ENCODE data around the gene SPATA24. TPM values are rescaled to one million over a fixed set of nuclear protein-coding genes. Genes with fewer than 3 reads are reported as not detected.

Gene SPATA24
- total RNA-seq, 1 experiment from 2014 or later = 12.8 TPM

- in situ Hi-C loops (cut with HindIII; ENCODE audit: low pct_unique_long_range_greater_than_20kb, low sequenced_read_pairs) = loop anchor here (25.0 kb wide), 1 partner anchor 109 kb away; no protein-coding TSS in a partner anchor
Measured at GRCh38 chr5:139403418-139403786, 487 bp downstream of the SPATA24 start.

GRCh38 chr5:139402561-139403158 lies 1.2 kb downstream of the SPATA24 start:
- DNase-seq (ENCODE audit: low read depth) = no peak

More at GRCh38 chr5:139403418-139403786, 487 bp downstream of the SPATA24 start:
- DNase-seq (ENCODE audit: low read depth) = no peak

GRCh38 chr5:139401546-139401945 lies 2.3 kb downstream of the SPATA24 start:
- DNase-seq (ENCODE audit: low read depth) = no peak
- in situ Hi-C loops (cut with HindIII; ENCODE audit: low pct_unique_long_range_greater_than_20kb, low sequenced_read_pairs) = loop anchor here (25.0 kb wide), 1 partner anchor 111 kb away; no protein-coding TSS in a partner anchor

More at GRCh38 chr5:139402561-139403158, 1.2 kb downstream of the SPATA24 start:
- in situ Hi-C loops (cut with HindIII; ENCODE audit: low pct_unique_long_range_greater_than_20kb, low sequenced_read_pairs) = loop anchor here (25.0 kb wide), 1 partner anchor 110 kb away; no protein-coding TSS in a partner anchor

DNA sequence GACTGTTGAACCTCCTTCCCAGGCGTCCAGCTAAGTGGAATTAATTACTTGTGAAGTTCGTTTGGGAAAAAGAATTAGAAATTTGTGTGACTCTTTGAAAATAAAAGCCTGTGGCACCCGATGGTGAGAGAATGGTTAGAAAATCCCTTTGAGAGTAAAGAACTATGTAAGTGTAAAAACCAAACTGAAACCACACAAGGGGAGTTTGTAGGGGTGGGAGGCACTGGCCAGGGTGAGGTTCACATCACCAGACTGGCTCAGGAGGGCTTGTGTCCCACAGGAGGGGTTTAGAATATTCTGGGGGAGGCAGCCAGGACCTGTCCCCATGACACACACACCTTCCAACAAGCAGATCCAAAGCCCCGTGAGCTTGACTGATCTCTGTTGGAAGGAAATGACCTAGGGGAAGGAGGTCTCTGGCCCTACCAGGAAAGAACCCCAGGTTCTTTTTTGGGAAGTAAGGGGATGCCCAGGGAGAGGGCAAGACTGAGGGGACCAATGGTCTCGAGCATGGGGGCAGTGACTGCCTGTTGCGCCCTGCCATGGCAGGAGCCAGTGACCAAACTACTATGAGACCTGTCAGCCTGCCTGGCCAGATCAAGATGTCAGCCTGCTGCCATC lies 4.3 kb downstream of the SPATA24 start:
- in situ Hi-C loops (cut with HindIII; ENCODE audit: low pct_unique_long_range_greater_than_20kb, low sequenced_read_pairs) = loop anchor here (25.0 kb wide), 1 partner anchor 113 kb away; no protein-coding TSS in a partner anchor
- DNase-seq (ENCODE audit: low read depth) = no peak

DNA sequence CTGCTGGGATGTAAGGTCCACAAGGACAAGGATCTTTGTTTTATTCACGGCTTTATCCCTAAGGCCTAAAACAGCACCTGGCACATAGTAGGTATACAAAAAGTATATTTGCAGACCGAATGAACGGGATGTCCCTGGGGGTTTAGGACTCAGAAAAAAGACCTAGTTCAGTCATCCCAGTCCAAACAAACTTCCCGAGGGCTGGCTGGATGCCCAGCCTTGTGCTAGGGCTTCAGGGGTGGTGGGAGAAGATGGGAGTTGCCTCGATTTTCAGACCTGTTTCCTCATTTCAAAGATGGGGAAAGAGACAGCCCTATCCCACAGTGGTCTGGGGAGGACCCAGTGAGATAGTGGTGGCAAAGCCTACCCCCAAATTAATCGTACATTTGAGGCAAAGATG lies 6.0 kb downstream of the SPATA24 start:
- in situ Hi-C loops (cut with HindIII; ENCODE audit: low pct_unique_long_range_greater_than_20kb, low sequenced_read_pairs) = no loop called here
- no peak for DNase-seq (ENCODE audit: low read depth)

DNA sequence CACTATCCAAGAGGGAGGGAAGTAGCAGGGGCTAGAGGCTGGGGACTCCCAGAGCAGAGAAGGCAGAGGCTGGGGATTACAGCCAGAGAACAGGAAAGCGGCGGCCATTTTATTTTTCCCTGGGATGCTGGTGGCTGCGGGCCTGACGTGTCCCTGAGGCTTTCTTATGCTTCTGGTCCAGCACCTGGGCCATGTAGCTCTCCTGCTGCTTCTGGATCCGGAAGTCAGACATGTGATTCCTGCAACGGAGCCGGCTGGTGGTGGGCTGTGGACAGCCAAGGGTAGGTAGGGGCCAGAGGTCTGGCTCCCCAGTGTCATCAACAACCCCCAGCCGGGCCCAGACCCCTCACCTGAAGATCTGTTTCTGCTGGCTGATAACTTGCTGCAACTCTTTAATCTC lies 7.2 kb downstream of the SPATA24 start:
- no peak for DNase-seq (ENCODE audit: low read depth)
- in situ Hi-C loops (cut with HindIII; ENCODE audit: low pct_unique_long_range_greater_than_20kb, low sequenced_read_pairs) = no loop called here

GRCh38 chr5:139395844-139396640 lies 7.8 kb downstream of the SPATA24 start:
- in situ Hi-C loops (cut with HindIII; ENCODE audit: low pct_unique_long_range_greater_than_20kb, low sequenced_read_pairs) = no loop called here
- no peak for DNase-seq (ENCODE audit: low read depth)

DNA sequence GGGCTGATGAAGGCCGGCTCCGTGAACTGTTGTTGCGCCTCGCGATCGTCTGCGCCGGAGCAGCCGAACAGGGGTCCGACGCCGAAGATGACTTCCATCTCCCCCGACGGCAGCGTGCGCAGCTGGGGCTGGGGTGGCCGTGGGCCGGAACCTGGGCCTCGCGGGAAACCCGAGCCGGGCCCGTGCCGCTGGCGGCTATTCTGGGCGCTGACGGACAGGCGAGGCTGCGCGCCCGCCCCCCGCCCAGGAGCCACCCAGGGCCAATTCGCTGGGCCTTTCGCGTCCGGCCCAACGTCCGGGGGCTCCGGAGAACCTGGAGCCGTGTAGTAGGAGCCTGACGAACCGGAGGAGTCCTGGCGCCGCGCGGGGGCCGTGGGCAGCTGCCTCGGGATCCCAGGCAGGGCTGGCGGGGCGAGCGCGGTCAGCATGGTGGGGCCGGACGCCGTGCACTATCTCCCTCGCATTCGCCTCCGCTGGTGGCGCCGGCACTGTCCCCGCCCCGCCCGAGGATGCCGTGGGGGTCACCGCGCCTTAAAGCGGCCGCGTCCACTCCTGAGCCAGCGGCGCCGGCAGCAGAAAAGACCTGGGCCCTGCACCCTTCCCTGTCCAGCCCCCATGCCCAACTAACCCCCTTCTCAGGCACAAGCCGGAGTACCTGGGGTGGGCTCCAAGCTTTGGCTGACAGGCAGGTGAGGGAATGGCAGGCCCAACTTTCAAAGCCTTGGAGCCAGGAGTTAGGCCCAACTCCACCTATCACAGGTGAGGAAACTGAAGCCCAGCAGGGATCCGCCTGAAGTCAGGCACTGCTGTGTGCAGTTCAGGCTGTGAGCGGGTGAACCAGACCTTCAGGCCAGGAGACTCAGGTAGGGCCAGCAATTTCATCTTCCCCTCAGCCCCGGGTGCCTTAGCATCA lies 9.0 kb downstream of the SPATA24 start, which contains the start of gene PROB1:
PROB1 (minus strand) TSS at position 451 of the 913 bp plus-strand sequence; CDS start at position 428, 23 bp downstream.
- in situ Hi-C loops (cut with HindIII; ENCODE audit: low pct_unique_long_range_greater_than_20kb, low sequenced_read_pairs) = no loop called here
- DNase-seq (ENCODE audit: low read depth) = no peak

DNA sequence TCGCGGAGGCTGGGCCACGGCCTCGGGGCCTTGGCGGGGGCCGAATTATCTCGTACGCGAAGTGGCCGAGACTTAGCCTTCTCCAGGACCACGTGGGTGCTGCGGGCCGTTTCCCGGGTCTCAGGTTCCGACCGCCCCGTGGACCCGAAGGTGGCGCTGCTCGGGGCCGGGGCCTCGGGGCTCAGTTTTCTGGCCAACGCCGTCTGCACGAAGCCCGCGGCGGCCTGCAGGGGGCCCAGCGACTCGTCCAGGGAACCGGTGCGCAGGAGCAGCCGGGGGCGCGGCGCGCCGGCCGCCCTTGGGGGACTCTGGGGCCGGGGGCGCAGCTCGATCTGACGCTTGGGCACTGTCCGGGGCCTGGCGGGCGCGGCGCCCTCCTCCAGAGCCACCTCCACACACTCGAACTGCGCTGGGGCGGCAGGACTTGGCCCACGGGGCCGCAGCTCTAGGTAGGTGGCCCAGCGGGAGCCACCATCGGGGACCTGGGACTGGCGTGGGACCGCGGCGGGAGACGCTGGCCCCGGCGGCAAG lies 9.7 kb downstream of the SPATA24 start:
- in situ Hi-C loops (cut with HindIII; ENCODE audit: low pct_unique_long_range_greater_than_20kb, low sequenced_read_pairs) = no loop called here
- no peak for DNase-seq (ENCODE audit: low read depth)

- in situ Hi-C loops (cut with HindIII; ENCODE audit: low pct_unique_long_range_greater_than_20kb, low sequenced_read_pairs) = no loop called here
- no peak for DNase-seq (ENCODE audit: low read depth)
Measured at GRCh38 chr5:139393497-139394122, 10.3 kb downstream of the SPATA24 start.

DNA sequence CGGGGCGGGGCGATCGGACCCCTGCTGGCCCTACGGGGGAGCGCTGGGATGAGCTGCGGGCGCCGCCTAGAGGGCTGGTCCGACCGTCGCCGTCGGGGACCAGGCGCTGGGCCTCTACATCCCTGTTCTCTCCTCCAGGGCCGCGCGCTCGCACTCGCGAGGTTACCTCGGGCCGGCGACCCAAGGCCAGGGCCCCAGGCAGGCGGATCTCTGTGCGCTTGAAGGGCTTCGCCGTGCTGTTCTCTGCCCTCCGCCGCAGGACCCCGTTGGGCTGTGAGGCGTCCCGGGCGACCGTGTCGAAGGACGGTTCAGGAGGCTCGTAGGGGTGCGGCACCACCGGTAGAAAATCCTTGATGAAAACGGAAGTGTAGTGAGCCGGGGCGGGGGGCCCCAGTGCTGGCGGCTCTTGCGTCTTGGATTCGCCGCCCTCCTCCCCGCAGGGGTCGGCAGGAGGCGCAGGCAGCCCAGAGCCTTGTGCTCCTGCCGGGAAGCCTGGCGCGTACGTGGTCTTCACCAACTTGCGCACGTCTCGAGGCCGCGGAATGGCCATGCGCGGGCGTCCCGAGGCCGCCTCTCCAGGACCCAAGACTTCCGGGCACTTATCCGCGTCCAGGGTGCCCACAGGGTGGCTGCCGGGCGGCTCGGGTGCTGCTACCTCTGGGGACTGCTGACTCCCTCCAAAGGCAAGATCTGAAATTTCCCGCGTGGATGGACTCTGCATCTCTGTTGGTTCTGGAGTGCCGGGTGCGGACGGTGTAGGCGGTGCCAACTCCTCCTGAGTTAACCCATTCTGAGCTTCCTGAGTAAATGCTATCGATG lies 11.0 kb downstream of the SPATA24 start:
- in situ Hi-C loops (cut with HindIII; ENCODE audit: low pct_unique_long_range_greater_than_20kb, low sequenced_read_pairs) = no loop called here
- no peak for DNase-seq (ENCODE audit: low read depth)

- DNase-seq (ENCODE audit: low read depth) = no peak
- in situ Hi-C loops (cut with HindIII; ENCODE audit: low pct_unique_long_range_greater_than_20kb, low sequenced_read_pairs) = no loop called here
Measured at GRCh38 chr5:139392324-139392677, 11.6 kb downstream of the SPATA24 start.

GRCh38 chr5:139391570-139392323 lies 12.1 kb downstream of the SPATA24 start:
- no peak for DNase-seq (ENCODE audit: low read depth)
- in situ Hi-C loops (cut with HindIII; ENCODE audit: low pct_unique_long_range_greater_than_20kb, low sequenced_read_pairs) = no loop called here

DNA sequence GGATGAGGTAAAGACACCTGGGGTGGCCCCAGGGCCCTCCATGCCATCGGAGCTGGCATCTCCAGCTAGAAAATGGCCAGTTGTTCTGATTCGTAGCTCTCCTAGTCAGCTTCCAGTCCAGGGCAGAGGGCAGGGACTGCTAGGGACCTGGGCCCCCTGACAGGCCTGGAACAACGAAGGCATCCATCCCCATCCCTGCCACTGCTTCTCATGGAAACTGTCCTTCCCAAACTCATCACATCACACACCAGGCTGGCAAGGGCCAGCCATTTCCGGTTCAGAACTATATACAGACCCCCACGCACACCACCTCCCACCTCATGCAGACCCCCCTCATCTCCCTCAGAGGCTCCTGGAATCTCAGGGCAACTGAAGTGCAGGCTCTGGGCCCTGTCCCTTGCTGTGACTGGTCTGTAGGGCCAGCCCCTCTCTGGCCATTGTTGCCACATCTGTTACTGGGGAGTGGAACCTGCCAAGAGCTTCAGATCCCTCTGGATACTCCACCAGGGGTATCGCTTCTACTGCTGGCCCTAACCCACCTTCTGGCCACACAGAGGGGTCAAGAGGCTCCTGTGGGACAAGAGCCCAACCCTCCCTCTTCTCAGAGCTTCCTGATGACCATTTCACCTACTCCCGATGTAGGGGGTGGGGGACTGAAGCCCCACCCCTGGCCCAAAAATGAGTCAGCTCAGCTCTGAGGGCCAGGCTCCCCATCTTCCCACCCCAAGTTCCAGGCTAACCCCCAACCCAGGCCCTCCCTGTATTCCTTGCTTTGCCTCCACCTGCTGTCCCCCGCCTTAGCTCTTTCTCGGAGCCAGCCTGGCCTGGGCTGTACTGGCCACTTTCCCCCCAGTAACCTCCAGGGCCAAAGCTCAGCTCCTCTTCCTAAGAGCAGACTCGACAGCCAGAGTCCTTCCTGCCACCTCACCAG lies 13.0 kb downstream of the SPATA24 start:
- in situ Hi-C loops (cut with HindIII; ENCODE audit: low pct_unique_long_range_greater_than_20kb, low sequenced_read_pairs) = no loop called here
- no peak for DNase-seq (ENCODE audit: low read depth)

Data from Caki2 (cell line).